SK-N-SH treated with all-trans-retinoic acid at 6 μM for 48 hours (cell line): ENCODE data around the gene ADD1.

ENCODE experiments used
- ESRRG ChIP-seq: fragments of 250-450 bp; sonication (Bioruptor Pico); IDR thresholded peaks from 2 replicates; pipeline ENCODE4 v1.6.1; 2021; ENCODE audit warnings: mild to moderate bottlenecking
- PPARA ChIP-seq: fragments of 250-450 bp; sonication (Bioruptor Pico); IDR thresholded peaks from 2 replicates; pipeline ENCODE4 v1.5.0; 2020; ENCODE audit warnings: mild to moderate bottlenecking, borderline replicate concordance
- SNAI2 ChIP-seq: fragments of 250-450 bp; sonication (Bioruptor Pico); IDR thresholded peaks from 2 replicates; pipeline ENCODE4 v1.5.0; 2020; ENCODE audit warnings: mild to moderate bottlenecking, moderate library complexity

DNA sequence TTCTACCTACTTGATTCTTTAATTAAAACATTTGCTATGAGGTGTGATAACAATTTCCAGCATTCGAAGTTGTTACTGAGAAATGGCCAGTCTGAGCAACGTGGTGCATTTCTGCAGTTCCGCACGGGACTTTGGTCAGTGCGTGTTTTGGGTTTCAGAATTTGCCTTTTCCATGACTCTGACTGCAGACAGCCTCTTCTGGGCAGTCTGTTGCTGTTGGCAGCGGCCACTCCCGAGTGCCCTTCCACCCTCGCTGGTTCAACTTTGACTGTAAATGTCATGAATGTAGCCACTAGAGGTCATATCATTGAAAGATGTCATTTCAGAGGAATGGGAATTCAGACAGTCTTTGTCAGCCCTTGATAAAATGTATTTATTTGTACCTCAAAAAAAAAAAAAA is 65.9 kb downstream of the ADD1 start:
- TF ChIP-seq PPARA, result no peak
- TF ChIP-seq ESRRG (CRISPR knock-in tag), result no peak
- no peak for TF ChIP-seq SNAI2 (CRISPR knock-in tag)
